ENCODE results near the gene KCTD3. TPM values are rescaled to one million over a fixed set of nuclear protein-coding genes. Genes with fewer than 3 reads are reported as not detected.

Gene KCTD3
- total RNA-seq, 4 donors from 2014 or later = 41.4 to 66.4 (median 52.3) TPM

DNA sequence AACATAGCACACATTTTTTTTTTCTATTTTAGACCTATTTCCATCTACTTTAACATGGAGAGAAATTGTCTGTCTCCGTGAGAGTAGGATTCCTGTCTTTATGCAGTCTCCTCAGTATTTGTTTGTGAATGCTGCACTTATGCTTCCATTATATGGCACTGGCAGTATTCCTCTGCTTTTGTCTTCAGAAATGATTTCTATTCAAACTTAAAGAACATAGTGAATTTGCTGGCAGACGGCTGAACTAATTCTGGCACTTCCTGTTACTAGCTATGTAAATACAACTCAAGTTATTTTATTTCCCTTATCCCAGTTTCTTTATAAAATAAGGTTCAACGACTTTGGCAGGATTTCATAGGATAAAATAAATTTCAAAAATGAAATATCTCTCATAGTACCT is 45.3 kb downstream of the KCTD3 start:
- TF ChIP-seq, protein P1, sequence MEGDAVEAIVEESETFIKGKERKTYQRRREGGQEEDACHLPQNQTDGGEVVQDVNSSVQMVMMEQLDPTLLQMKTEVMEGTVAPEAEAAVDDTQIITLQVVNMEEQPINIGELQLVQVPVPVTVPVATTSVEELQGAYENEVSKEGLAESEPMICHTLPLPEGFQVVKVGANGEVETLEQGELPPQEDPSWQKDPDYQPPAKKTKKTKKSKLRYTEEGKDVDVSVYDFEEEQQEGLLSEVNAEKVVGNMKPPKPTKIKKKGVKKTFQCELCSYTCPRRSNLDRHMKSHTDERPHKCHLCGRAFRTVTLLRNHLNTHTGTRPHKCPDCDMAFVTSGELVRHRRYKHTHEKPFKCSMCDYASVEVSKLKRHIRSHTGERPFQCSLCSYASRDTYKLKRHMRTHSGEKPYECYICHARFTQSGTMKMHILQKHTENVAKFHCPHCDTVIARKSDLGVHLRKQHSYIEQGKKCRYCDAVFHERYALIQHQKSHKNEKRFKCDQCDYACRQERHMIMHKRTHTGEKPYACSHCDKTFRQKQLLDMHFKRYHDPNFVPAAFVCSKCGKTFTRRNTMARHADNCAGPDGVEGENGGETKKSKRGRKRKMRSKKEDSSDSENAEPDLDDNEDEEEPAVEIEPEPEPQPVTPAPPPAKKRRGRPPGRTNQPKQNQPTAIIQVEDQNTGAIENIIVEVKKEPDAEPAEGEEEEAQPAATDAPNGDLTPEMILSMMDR (IDR thresholded peaks at IDR 0.05) = no peak
- no peak for TF ChIP-seq POLR2A (IDR thresholded peaks at IDR 0.05)
- Histone ChIP-seq H3K27me3 (no peaks in the 10 kb centered on the region), H3K36me3 (peaks cover 8 to 23% of the 10 kb centered on the region in 2 donors), H3K4me3 (replicated peaks in 1 of 3) (no peak overlapping the region), H3K27ac (no peak overlapping the region), H3K4me1 (no peaks in the 10 kb centered on the region), H3K9me3 (no peaks in the 10 kb centered on the region)
- 72% methylated on average over 3 of the region's 3 CpGs for WGBS, 2 donors
- intact Hi-C loops (cut with DNase I) = no loop called here
- no peak for DNase-seq

DNA sequence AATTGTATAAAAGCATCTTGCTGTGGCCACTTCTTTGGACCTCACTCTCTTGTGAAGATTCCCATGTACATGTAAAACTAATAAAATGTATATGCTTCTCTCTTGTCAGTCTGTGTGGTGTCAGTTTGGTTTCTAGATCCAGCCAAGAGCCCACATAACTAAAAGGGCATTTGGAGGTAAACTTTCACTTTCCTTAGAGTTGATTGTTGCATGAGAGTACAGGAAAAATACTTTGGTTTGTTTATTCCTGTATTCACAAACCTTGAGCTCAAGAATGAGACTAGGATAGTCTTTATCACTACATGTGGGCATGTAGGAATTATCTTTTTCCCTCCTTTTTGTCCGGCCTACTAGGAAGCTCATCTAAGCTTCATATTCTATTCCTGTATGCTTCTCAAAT is 50.9 kb downstream of the KCTD3 start:
- Histone ChIP-seq H3K27me3 (no peaks in the 10 kb centered on the region), H3K4me3 (replicated peaks in 1 of 3) (no peak overlapping the region), H3K36me3 (peaks cover 11 to 23% of the 10 kb centered on the region in 2 donors), H3K9me3 (no peaks in the 10 kb centered on the region), H3K4me1 (no peaks in the 10 kb centered on the region), H3K27ac (no peak overlapping the region)
- intact Hi-C loops (cut with DNase I) = no loop called here
- no peak for DNase-seq
- 88 to 90% methylated on average over 1 of the region's 1 CpG for WGBS, 2 donors
- TF ChIP-seq, protein P1 (IDR thresholded peaks at IDR 0.05) = no peak
- TF ChIP-seq POLR2A (IDR thresholded peaks at IDR 0.05) = no peak

DNA sequence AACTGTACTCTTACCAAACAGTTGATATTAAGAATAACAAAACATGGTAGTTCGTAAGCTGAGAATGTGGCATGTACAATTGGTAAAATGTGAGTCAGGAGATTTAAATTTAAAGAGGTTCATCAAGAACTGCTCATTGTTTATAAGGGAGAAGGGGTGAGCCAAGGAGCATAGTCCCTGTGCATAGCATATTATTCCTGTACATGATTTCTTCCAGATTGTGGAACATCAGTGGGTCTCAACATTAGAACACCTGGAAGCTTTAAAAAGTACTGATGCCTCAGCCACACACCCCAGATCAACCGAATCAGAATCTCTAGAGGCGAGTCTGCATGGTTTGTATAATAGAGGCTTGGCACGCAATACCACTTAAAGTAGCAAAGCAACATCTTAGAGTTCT is 56.1 kb downstream of the KCTD3 start:
- intact Hi-C loops (cut with DNase I) = no loop called here
- H3K36me3 ChIP-seq = peaks cover 11 to 27% of the 10 kb centered on the region in 2 donors
- 90 to 94% methylated on average over 4 of the region's 4 CpGs for WGBS, 2 donors
- no peak overlapping the region for H3K27ac ChIP-seq
- H3K9me3 ChIP-seq = no peaks in the 10 kb centered on the region
- H3K4me1 ChIP-seq = no peaks in the 10 kb centered on the region
- no peak for TF ChIP-seq POLR2A (IDR thresholded peaks at IDR 0.05)
- TF ChIP-seq, protein P1 (IDR thresholded peaks at IDR 0.05) = no peak
- no peak for DNase-seq
- H3K4me3 ChIP-seq (replicated peaks in 1 of 3) = no peak overlapping the region
- no peaks in the 10 kb centered on the region for H3K27me3 ChIP-seq

DNA sequence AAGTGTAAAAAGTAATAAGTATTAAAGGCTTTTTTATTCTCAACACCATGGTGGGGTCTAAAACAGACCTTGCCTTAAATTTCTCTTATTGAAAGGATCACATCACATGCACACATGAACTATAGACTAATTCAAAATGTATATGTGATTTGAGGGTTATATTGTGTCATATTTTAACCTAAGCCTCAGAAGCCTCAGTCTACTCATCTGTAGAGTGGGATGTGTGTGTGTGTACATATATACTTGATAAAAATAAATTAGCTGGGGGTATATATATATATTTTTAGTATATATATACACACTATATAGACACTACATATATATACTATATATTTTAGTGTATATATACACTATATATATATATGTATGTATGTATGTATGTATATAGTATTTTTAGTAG is 58.8 kb downstream of the KCTD3 start:
- Histone ChIP-seq H3K4me1 (no peaks in the 10 kb centered on the region), H3K36me3 (peaks cover 0 to 15% of the 10 kb centered on the region in 2 donors), H3K9me3 (no peaks in the 10 kb centered on the region), H3K27ac (no peak overlapping the region), H3K27me3 (no peaks in the 10 kb centered on the region), H3K4me3 (replicated peaks in 1 of 3) (no peak overlapping the region)
- intact Hi-C loops (cut with DNase I) = no loop called here
- TF ChIP-seq POLR2A (IDR thresholded peaks at IDR 0.05) = no peak
- TF ChIP-seq, protein P1 (IDR thresholded peaks at IDR 0.05) = no peak
- DNase-seq = no peak

DNA sequence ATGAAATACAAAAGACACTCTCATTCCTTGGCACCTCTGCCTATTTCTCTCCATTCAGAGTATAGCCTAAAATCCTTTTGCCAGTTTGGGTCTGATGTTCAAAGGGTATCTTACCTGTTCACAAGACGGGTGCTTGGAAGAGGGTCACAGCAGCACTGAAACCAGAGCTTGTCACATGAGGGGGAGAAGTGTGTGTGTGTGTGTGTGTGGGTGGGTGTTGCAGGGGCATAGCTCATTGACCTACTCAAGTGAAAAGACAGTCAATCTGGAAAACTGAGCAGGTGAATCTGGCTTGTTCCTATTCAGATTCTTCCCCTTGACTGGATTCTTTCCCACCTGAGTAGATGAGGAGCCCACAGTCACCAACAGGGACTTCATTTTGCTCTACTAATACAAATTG is 63.9 kb downstream of the KCTD3 start:
- H3K9me3 ChIP-seq = no peaks in the 10 kb centered on the region
- no peak for DNase-seq
- TF ChIP-seq POLR2A (IDR thresholded peaks at IDR 0.05) = no peak
- 59 to 73% methylated on average over 1 of the region's 1 CpG for WGBS, 2 donors
- no peaks in the 10 kb centered on the region for H3K4me1 ChIP-seq
- intact Hi-C loops (cut with DNase I) = no loop called here
- no peak overlapping the region for H3K27ac ChIP-seq
- H3K36me3 ChIP-seq = no peaks in the 10 kb centered on the region
- H3K4me3 ChIP-seq (replicated peaks in 1 of 3) = no peak overlapping the region
- no peaks in the 10 kb centered on the region for H3K27me3 ChIP-seq

DNA sequence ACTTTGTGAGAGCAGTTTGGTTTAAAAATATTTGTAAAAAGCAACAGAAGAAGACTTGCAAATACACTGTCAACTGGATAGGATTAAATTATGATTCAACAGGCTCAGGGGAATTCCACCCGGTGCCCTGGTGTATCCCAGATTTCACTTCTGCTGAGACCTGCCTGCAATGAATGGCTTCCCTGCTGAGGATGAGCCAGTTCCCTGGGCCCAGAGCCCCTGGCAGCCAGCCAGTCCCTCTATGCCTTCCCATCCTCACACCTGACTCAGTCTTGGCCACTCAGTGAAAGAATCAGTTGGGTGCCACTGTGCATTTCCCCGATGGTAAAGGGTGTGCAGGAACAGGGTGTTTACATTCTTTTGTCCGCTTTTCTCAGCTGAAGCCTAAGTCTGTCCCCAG is 64.4 kb downstream of the KCTD3 start:
- WGBS, 2 donors = 41 to 48% methylated on average over 3 of the region's 3 CpGs
- no peaks in the 10 kb centered on the region for H3K4me1 ChIP-seq
- H3K9me3 ChIP-seq = no peaks in the 10 kb centered on the region
- no peak overlapping the region for H3K27ac ChIP-seq
- peak in 1 of 2 donors; percentile 21 for DNase-seq
- TF ChIP-seq, protein P1 (IDR thresholded peaks at IDR 0.05) = no peak
- H3K27me3 ChIP-seq = no peaks in the 10 kb centered on the region
- no peaks in the 10 kb centered on the region for H3K36me3 ChIP-seq
- no peak overlapping the region for H3K4me3 ChIP-seq (replicated peaks in 1 of 3)
- intact Hi-C loops (cut with DNase I) = no loop called here

Measured in thyroid gland (tissue), 4 donors.